Progenitor cell of endocrine pancreas (in vitro differentiated cells): Measurements from ENCODE around the gene TTC9. TPM values are rescaled to one million over a fixed set of nuclear protein-coding genes. Genes with fewer than 3 reads are reported as not detected.
"Not testable (repeated sequence)": the region's sequence is repeated elsewhere in the genome, so short reads cannot be mapped to it uniquely, and the experiment has no call there.

ENCODE experiments used
- DNase-seq: peaks from one replicate; pipeline ENCODE4 v3.0.0; 2021; ENCODE audit warnings: low spot score; ENCODE audit not compliant: unreplicated experiment
- H3K27ac Mint-ChIP-seq: 2 replicates; pipeline ENCODE4 v1.8.0; 2021; ENCODE audit warnings: mild to moderate bottlenecking, moderate library complexity, mixed read lengths
- H3K27me3 Mint-ChIP-seq: 2 replicates; pipeline ENCODE4 v1.8.0; 2021; ENCODE audit warnings: mixed read lengths
- H3K36me3 Mint-ChIP-seq: 2 replicates; pipeline ENCODE4 v1.8.0; 2022; ENCODE audit warnings: mixed read lengths; ENCODE audit not compliant: insufficient read depth
- H3K4me1 Mint-ChIP-seq: 2 replicates; pipeline ENCODE4 v1.8.0; 2021; ENCODE audit warnings: low read depth, mixed read lengths
- H3K4me3 Mint-ChIP-seq: 2 replicates; pipeline ENCODE4 v1.8.0; 2021; ENCODE audit warnings: low read depth, mild to moderate bottlenecking, moderate library complexity, mixed read lengths
- H3K9me3 Mint-ChIP-seq: 2 replicates; pipeline ENCODE4 v1.8.0; 2021; ENCODE audit warnings: low read depth, mixed read lengths
- total RNA-seq: library from RNA; stranded (reverse); gene quantifications from 2 replicates; pipeline ENCODE4 v1.2.1, GENCODE V29; 2021
- TF ChIP-seq, protein P1 (sequence below): fragments of 200-600 bp; sonication (generic); IDR thresholded peaks from one replicate; pipeline ENCODE4 v1.5.0; 2021; ENCODE audit warnings: antibody characterized with exemption, mild to moderate bottlenecking; ENCODE audit not compliant: unreplicated experiment

TTC9 gene
- total RNA-seq, 1 donor from 2014 or later, result 8.2 TPM

DNA sequence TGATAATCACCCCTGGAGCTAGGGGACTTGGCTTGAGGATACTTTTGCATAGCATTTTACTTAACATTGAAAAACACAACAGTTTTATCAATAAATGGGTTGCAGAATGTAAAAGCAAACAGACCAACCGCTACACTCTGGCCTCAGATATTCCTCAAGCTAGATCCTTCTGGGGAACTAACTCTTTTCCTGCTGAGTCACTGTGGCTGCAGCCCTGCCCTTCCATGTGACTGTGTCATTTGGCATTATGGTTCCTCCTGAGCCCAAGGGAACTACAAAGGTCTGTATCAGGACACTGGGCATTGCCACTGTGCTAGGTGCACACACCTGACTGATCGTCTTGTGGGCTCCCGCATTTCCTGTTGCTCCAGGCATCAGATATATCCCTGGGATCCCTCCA is 56.6 kb downstream of the TTC9 start:
- H3K4me1 Mint-ChIP-seq, result peaks cover 7% of the 10 kb centered on the region
- no peaks in the 10 kb centered on the region for H3K9me3 Mint-ChIP-seq
- no peak overlapping the region for H3K4me3 Mint-ChIP-seq
- DNase-seq, result no peak
- H3K27me3 Mint-ChIP-seq, result peaks cover 7% of the 10 kb centered on the region
- no peaks in the 10 kb centered on the region for H3K36me3 Mint-ChIP-seq
- TF ChIP-seq, protein P1, sequence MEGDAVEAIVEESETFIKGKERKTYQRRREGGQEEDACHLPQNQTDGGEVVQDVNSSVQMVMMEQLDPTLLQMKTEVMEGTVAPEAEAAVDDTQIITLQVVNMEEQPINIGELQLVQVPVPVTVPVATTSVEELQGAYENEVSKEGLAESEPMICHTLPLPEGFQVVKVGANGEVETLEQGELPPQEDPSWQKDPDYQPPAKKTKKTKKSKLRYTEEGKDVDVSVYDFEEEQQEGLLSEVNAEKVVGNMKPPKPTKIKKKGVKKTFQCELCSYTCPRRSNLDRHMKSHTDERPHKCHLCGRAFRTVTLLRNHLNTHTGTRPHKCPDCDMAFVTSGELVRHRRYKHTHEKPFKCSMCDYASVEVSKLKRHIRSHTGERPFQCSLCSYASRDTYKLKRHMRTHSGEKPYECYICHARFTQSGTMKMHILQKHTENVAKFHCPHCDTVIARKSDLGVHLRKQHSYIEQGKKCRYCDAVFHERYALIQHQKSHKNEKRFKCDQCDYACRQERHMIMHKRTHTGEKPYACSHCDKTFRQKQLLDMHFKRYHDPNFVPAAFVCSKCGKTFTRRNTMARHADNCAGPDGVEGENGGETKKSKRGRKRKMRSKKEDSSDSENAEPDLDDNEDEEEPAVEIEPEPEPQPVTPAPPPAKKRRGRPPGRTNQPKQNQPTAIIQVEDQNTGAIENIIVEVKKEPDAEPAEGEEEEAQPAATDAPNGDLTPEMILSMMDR, result no peak
- no peak overlapping the region for H3K27ac Mint-ChIP-seq

DNA sequence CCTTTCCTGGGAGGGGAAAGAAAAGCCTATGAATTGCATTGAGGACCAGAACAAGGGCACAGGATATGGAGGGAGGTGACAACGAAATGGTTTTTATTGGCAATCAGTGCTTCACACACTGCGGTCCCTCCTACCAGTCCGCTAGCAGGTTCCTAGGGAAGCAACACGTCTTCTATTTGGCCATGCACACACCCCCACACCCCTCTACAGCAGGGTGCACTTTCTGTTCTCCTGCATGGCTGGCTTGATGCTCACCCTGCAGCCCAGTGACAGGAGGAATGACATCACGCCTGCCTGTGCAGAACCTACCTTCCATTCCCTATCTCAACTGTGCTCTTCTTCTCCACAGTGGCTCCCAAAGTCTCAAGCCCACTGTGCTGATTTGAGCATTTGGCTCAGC is 57.9 kb downstream of the TTC9 start:
- no peaks in the 10 kb centered on the region for H3K9me3 Mint-ChIP-seq
- peaks cover 7% of the 10 kb centered on the region for H3K27me3 Mint-ChIP-seq
- TF ChIP-seq, protein P1, result no peak
- no peak overlapping the region for H3K4me3 Mint-ChIP-seq
- DNase-seq, result no peak
- peaks cover 7% of the 10 kb centered on the region for H3K4me1 Mint-ChIP-seq
- H3K36me3 Mint-ChIP-seq, result no peaks in the 10 kb centered on the region
- H3K27ac Mint-ChIP-seq, result no peak overlapping the region

DNA sequence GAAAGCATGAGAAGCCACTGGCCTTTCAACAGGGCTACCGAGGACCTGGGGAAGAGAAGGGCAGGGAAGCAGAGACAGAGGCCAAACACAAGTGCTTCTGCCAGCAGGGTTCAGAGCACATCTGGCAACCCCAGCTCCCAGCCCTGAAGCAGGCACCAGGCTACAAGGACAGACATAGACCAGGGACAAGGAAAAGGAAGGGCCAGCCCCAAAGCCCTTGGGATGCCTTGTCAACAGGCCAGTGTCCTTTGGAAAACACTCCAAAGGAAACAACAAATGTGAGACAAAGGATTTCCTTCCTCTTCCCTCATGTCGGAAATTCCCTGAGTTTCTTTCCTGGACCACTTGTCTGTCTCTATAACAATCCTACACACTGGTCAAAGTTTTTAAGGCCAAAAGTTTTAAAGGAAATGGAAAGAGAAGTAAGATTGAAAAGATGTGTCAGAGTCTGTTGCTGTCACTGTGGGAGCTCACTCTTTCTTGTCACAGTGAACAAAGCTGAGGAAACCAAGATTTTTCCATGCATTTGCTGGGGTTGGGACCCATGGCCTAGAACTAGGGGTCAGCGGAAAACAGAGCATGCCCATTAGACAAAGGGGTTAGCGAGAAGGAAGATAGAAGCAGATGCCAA is 59.4 kb downstream of the TTC9 start:
- H3K4me1 Mint-ChIP-seq, result peaks cover 9% of the 10 kb centered on the region
- H3K27me3 Mint-ChIP-seq, result peaks cover 17% of the 10 kb centered on the region
- H3K36me3 Mint-ChIP-seq, result no peaks in the 10 kb centered on the region
- DNase-seq, result no peak
- TF ChIP-seq, protein P1, result no peak
- no peak overlapping the region for H3K4me3 Mint-ChIP-seq
- no peaks in the 10 kb centered on the region for H3K9me3 Mint-ChIP-seq
- H3K27ac Mint-ChIP-seq, result no peak overlapping the region

DNA sequence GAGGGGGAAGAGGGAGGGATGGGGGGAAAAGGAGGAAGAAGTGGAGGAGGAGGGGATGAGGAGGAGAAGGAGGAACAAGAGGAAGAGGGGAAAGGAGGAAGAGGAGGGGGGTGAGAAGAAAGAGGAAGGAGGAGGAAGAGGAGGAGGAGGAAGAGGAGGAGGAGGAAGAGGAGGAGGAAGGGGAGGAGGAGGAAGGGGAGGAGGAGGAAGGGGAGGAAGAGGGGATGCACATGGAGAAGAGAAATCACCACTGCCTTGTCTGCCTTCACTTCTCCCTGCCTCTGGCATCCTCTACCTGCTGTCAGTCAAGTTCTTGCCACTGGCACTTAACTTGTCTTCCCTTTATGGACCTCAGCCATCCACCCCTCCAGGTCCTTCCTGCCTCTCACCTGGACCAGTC is 59.9 kb downstream of the TTC9 start:
- H3K4me3 Mint-ChIP-seq, result no peak overlapping the region
- H3K27me3 Mint-ChIP-seq, result peaks cover 17% of the 10 kb centered on the region
- H3K4me1 Mint-ChIP-seq, result peaks cover 9% of the 10 kb centered on the region
- TF ChIP-seq, protein P1, result no peak
- no peak overlapping the region for H3K27ac Mint-ChIP-seq
- H3K36me3 Mint-ChIP-seq, result no peaks in the 10 kb centered on the region
- no peaks in the 10 kb centered on the region for H3K9me3 Mint-ChIP-seq
- no peak for DNase-seq

DNA sequence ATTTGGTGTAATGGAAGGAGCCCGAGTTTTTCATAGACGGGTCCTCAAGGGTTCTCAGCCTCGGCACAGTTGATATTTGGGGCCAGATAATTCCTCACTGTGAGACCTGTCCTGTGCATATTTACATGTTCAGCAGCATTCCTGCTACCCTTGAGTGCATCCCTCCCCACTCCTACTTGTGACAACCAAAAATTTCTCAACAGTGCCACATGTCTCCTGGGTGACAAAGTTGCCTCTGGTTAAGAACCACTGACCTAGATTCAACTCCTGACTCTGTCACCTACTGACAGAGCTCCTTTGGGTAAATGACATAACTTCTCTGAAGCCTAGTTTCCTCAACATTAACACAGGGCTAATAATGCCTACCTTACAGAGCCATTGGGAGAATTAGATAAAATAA is 60.4 kb downstream of the TTC9 start:
- Mint-ChIP-seq H3K9me3 (no peaks in the 10 kb centered on the region), H3K4me3 (no peak overlapping the region), H3K36me3 (no peaks in the 10 kb centered on the region), H3K27ac (no peak overlapping the region), H3K4me1 (peaks cover 9% of the 10 kb centered on the region), H3K27me3 (peaks cover 17% of the 10 kb centered on the region)
- TF ChIP-seq, protein P1, result no peak
- no peak for DNase-seq

DNA sequence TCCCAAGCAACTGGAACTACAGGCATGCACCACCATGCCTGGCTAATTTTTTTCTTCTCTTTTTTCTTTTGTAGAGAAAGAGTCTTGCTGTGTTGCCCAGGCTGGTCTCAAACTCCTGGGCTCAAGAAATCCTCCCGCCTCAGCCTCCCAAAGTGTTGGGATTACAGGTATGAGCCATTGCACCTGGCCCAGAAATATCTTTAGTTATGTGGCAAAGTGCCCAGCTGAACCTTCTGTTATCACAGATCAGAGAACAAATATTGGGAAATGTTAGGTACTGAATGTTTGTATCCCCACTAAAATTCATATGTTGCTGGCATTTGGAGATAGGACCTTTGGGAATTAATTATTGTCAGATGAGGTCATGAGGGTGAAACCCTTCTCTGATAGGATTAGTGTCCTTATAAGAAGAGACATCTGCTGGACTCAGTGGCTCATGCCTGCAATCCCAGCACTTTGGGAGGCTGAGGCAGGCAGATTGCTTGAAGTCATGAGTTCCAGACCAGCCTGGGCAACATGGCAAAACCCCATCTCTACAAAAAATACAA is 62.0 kb downstream of the TTC9 start:
- H3K4me1 Mint-ChIP-seq, H3K36me3 Mint-ChIP-seq, H3K9me3 Mint-ChIP-seq, DNase-seq, H3K4me3 Mint-ChIP-seq, H3K27ac Mint-ChIP-seq: not testable (repeated sequence)
- peaks cover 17% of the 10 kb centered on the region for H3K27me3 Mint-ChIP-seq
